Ectodermal cell (in vitro differentiated cells): ENCODE results near the gene ZNF529.

Source experiments
- H3K27ac ChIP-seq: 2 replicates; pipeline ENCODE4 v1.7.0; 2013; ENCODE audit warnings: mild to moderate bottlenecking, low read depth, low read length; ENCODE audit not compliant: insufficient read depth, poor library complexity, severe bottlenecking
- H3K27me3 ChIP-seq: 2 replicates; pipeline ENCODE4 v1.7.0; 2013; ENCODE audit warnings: mild to moderate bottlenecking, low read length; ENCODE audit not compliant: insufficient read depth, control insufficient read depth, poor library complexity, severe bottlenecking
- H3K36me3 ChIP-seq: one replicate; pipeline ENCODE4 v1.7.0; 2013; ENCODE audit warnings: low read length; ENCODE audit not compliant: control insufficient read depth, insufficient read depth
- H3K4me1 ChIP-seq: one replicate; pipeline ENCODE4 v1.7.0; 2013; ENCODE audit warnings: low read length; ENCODE audit not compliant: control insufficient read depth, insufficient read depth
- H3K4me3 ChIP-seq: 2 replicates; pipeline ENCODE4 v1.7.0; 2013; ENCODE audit warnings: low read depth, low read length, control low read depth; ENCODE audit not compliant: insufficient read depth
- H3K9me3 ChIP-seq: 2 replicates; pipeline ENCODE4 v1.7.0; 2013; ENCODE audit warnings: mild to moderate bottlenecking, low read length, moderate library complexity; ENCODE audit not compliant: control insufficient read depth
- WGBS, 2 experiments: methylation state at CpG; one replicate each; pipeline ENCODE4 v1.1.7; 2013; ENCODE audit warnings: missing lambda C conversion rate in 2 of 2; 5-methylcytosine and 5-hydroxymethylcytosine counted together

ZNF529 gene

GRCh38 chr19:36572593-36573019 lies 486 bp downstream of the ZNF529 start:
- 3 to 4% methylated on average over 10 of the region's 11 CpGs for WGBS, 2 experiments
- H3K27ac ChIP-seq = no peak overlapping the region

DNA sequence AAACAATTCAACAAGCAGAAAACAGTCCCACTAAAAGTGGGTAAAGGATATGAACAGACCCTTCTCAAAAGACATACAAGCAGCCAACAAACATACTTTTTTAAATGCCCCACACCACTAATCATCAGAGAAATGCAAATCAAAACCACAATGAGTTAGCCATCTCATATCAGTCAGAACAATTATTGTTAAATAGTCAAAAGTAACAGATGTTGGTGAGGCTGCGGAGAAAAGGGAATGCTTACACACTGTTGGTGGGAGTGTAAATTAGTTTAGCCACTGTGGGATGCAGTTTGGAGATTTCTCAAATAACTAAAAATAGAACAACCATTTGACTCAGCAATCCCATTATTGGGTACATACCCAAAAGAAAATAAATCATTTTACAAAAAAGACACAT lies 8.7 kb downstream of the ZNF529 start:
- H3K27ac ChIP-seq = no peak overlapping the region
- peaks cover 2% of the 10 kb centered on the region for H3K9me3 ChIP-seq
- no peak overlapping the region for H3K4me3 ChIP-seq
- H3K36me3 ChIP-seq = peaks cover 14% of the 10 kb centered on the region
- 100% methylated on average over 1 of the region's 1 CpG for WGBS, 2 experiments
- no peaks in the 10 kb centered on the region for H3K27me3 ChIP-seq
- H3K4me1 ChIP-seq = no peaks in the 10 kb centered on the region

More at GRCh38 chr19:36572593-36573019, 486 bp downstream of the ZNF529 start:
- Histone ChIP-seq H3K4me1 (peaks cover 6% of the 10 kb centered on the region), H3K27me3 (no peaks in the 10 kb centered on the region), H3K36me3 (peaks cover 5% of the 10 kb centered on the region), H3K9me3 (no peaks in the 10 kb centered on the region), H3K4me3 (peak overlapping the region; percentile 80)

GRCh38 chr19:36547001-36547732 lies 25.9 kb downstream of the ZNF529 start:
- Histone ChIP-seq H3K4me1 (no peaks in the 10 kb centered on the region), H3K27me3 (no peaks in the 10 kb centered on the region), H3K36me3 (peaks cover 65% of the 10 kb centered on the region), H3K4me3 (no peak overlapping the region), H3K9me3 (peaks cover 12% of the 10 kb centered on the region), H3K27ac (no peak overlapping the region)
- 93 to 100% methylated on average over 5 of the region's 5 CpGs for WGBS, 2 experiments

GRCh38 chr19:36528921-36529518 lies 44.1 kb downstream of the ZNF529 start:
- peaks cover 29% of the 10 kb centered on the region for H3K36me3 ChIP-seq
- no peak overlapping the region for H3K27ac ChIP-seq
- WGBS, 2 experiments = 19 to 20% methylated on average over 12 of the region's 12 CpGs

DNA sequence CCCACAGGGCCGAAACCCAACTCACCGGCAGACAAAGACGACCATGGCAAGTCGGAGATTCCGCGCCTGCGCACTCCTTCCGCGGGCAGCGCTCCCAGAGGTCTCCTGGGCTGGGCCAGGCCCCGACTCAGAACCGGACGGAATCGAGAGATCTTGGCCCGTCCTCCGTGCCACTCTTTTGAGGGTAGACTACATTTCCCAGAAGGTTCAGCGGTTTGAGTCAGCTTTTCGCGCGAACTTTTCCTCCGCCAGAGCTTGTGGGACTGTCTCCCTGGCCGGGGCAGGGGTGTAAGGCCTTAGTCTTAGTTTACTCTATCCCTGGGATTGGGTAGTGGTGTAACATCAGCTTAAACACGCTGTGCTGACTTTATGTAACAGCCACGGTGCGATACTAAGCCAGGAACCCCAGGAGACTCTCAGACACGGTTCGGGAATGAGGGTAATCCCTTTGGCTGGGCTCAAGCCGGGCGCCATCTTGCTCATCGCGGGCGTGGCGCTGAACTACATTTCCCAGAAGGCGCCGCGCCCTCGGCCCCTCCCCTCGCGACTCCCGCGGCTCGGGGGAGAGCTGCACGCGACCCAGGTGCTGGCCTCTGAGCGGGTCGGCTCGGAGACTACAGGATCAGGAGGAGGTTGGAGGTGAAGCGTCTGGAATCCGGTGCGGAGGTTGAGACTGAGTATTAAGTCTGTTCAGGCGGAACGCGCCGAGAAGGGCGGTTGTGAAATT lies 44.7 kb downstream of the ZNF529 start, which contains the start of gene ZNF260:
Gene ZNF260, minus strand, starts transcription at position 78 of the 727 bp plus-strand sequence. CDS start 13,033 bp downstream, outside the sequence.
- peak within 1 kb of the TSS; percentile 83 for H3K4me3 ChIP-seq
- H3K4me1 ChIP-seq = no peaks in the 10 kb centered on the region
- peaks cover 33% of the 10 kb centered on the region for H3K36me3 ChIP-seq
- 0 to 1% methylated on average over 55 of the region's 55 CpGs for WGBS, 2 experiments
- peak within 1 kb of the TSS; percentile 95 for H3K27ac ChIP-seq
- no peaks in the 10 kb centered on the region for H3K9me3 ChIP-seq
- H3K27me3 ChIP-seq = no peaks in the 10 kb centered on the region

More at GRCh38 chr19:36528921-36529518, 44.1 kb downstream of the ZNF529 start:
- no peaks in the 10 kb centered on the region for H3K4me1 ChIP-seq
- H3K4me3 ChIP-seq = peak overlapping the region; percentile 83
- H3K9me3 ChIP-seq = no peaks in the 10 kb centered on the region
- no peaks in the 10 kb centered on the region for H3K27me3 ChIP-seq

- peaks cover 38% of the 10 kb centered on the region for H3K36me3 ChIP-seq
- no peaks in the 10 kb centered on the region for H3K27me3 ChIP-seq
- no peaks in the 10 kb centered on the region for H3K4me1 ChIP-seq
- H3K9me3 ChIP-seq = no peaks in the 10 kb centered on the region
- peak overlapping the region; percentile 83 for H3K4me3 ChIP-seq
- H3K27ac ChIP-seq = peak overlapping the region; percentile 95
- 0% methylated on average over 12 to 13 of the region's 13 CpGs for WGBS, 2 experiments
Observed at GRCh38 chr19:36527873-36528193, 45.3 kb downstream of the ZNF529 start.

- 15 to 24% methylated on average over 4 to 5 of the region's 5 CpGs for WGBS, 2 experiments
- no peaks in the 10 kb centered on the region for H3K4me1 ChIP-seq
- no peaks in the 10 kb centered on the region for H3K9me3 ChIP-seq
- H3K4me3 ChIP-seq = peak overlapping the region; percentile 83
- no peak overlapping the region for H3K27ac ChIP-seq
- H3K36me3 ChIP-seq = peaks cover 43% of the 10 kb centered on the region
- H3K27me3 ChIP-seq = no peaks in the 10 kb centered on the region
Observed at GRCh38 chr19:36527341-36527740, 45.8 kb downstream of the ZNF529 start.

GRCh38 chr19:36526581-36526980 lies 46.5 kb downstream of the ZNF529 start:
- H3K36me3 ChIP-seq = peaks cover 45% of the 10 kb centered on the region
- peak overlapping the region; percentile 83 for H3K4me3 ChIP-seq
- 99 to 100% methylated on average over 4 to 5 of the region's 5 CpGs for WGBS, 2 experiments
- H3K27ac ChIP-seq = no peak overlapping the region
- no peaks in the 10 kb centered on the region for H3K9me3 ChIP-seq
- H3K27me3 ChIP-seq = no peaks in the 10 kb centered on the region
- no peaks in the 10 kb centered on the region for H3K4me1 ChIP-seq

GRCh38 chr19:36524617-36525016 lies 48.5 kb downstream of the ZNF529 start:
- Histone ChIP-seq H3K4me1 (no peaks in the 10 kb centered on the region), H3K9me3 (no peaks in the 10 kb centered on the region), H3K27ac (no peak overlapping the region), H3K27me3 (no peaks in the 10 kb centered on the region), H3K4me3 (no peak overlapping the region), H3K36me3 (peaks cover 51% of the 10 kb centered on the region)
- 94 to 98% methylated on average over 4 of the region's 4 CpGs for WGBS, 2 experiments

DNA sequence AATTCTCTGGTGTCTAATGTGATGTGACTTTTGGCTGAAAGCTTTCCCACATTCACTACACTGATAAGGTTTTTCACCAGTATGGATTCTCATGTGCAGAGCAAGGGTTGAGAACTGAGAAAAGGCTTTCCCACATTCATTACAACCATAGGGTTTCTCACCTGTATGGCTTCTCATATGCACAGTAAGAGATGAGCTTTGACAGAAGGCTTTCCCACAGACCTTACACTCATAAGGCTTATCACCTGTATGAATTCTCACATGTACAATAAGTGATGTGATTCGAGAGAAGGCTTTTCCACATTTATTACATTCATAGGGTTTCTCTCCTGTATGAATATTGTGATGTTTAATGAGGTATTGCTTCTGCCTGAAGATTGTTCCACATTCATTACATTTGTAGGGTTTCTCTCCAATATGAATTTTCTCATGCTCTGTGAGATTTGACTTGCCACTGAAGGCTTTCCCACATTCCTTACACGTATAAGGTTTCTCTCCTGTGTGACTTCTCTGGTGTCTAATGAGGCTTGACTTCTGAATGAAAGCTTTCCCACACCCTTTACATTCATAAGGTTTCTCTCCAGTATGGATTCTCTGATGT lies 59.0 kb downstream of the ZNF529 start:
- Histone ChIP-seq H3K9me3 (peaks cover 20% of the 10 kb centered on the region), H3K27me3 (no peaks in the 10 kb centered on the region), H3K27ac (no peak overlapping the region), H3K4me3 (no peak overlapping the region), H3K4me1 (no peaks in the 10 kb centered on the region), H3K36me3 (peaks cover 65% of the 10 kb centered on the region)
- 83 to 100% methylated on average over 1 of the region's 2 CpGs for WGBS, 2 experiments
